Kidney (tissue), 14 donors: ENCODE results near the gene ATG12. TPM values are rescaled to one million over a fixed set of nuclear protein-coding genes. Genes with fewer than 3 reads are reported as not detected.
A peak's percentile ranks its signal among the peaks of the same experiment; 100 is the strongest.

Experiments used
- DNase-seq, 5 donors: peaks; one replicate each; pipeline ENCODE4 v3.0.0-alpha.2; 2013 to 2020
- FAIRE-seq: peaks from 2 replicates; lab custom pipeline; 2012; peaks lifted over from hg19 to GRCh38; lab: Jason Lieb, UNC
- H3K27ac ChIP-seq, 2 donors: one replicate each; pipeline ENCODE4 v1.7.0; 2013; ENCODE audit warnings: low read depth in 2 of 2, low read length in 2 of 2, inconsistent platforms in 1 of 2
- H3K27me3 ChIP-seq: one replicate; pipeline ENCODE4 v1.7.1; 2013; ENCODE audit warnings: low read length, inconsistent platforms; ENCODE audit not compliant: control insufficient read depth, insufficient read depth
- H3K36me3 ChIP-seq, 3 donors: one replicate each; pipeline versions ENCODE4 v1.7.0 to v1.7.1; 2013; ENCODE audit warnings: low read length in 3 of 3, control low read depth in 1 of 3, inconsistent platforms in 1 of 3; ENCODE audit not compliant: insufficient read depth in 3 of 3, control insufficient read depth in 2 of 3
- H3K4me1 ChIP-seq, 3 donors: one replicate each; pipeline versions ENCODE4 v1.7.0 to v1.7.1; 2013; ENCODE audit warnings: low read length in 3 of 3, inconsistent platforms in 1 of 3, low read depth in 1 of 3; ENCODE audit not compliant: control insufficient read depth in 2 of 3, insufficient read depth in 2 of 3
- H3K4me3 ChIP-seq, 3 donors: one replicate each; pipeline versions ENCODE4 v1.7.0 to v1.8.1; 2013; ENCODE audit warnings: low read length in 3 of 3, control low read depth in 1 of 3, inconsistent platforms in 1 of 3
- H3K9ac ChIP-seq, 3 donors: one replicate each; pipeline versions ENCODE4 v1.7.0 to v1.7.1; 2013; ENCODE audit warnings: low read length in 3 of 3, control low read depth in 1 of 3, inconsistent platforms in 1 of 3
- H3K9me3 ChIP-seq, 3 donors: one replicate each; pipeline versions ENCODE4 v1.7.0 to v1.7.1; 2013; ENCODE audit warnings: low read length in 3 of 3, control low read depth in 1 of 3, inconsistent platforms in 1 of 3; ENCODE audit not compliant: control insufficient read depth in 2 of 3, insufficient read depth in 1 of 3
- CTCF ChIP-seq: IDR thresholded peaks from 3 replicates; pipeline ENCODE4 v1.5.1; 2012; ENCODE audit warnings: mild to moderate bottlenecking, moderate library complexity, borderline replicate concordance; ENCODE audit not compliant: insufficient read depth; ENCODE audit errors: extremely low read depth
- intact Hi-C: fragments of 100-400 bp; cut with DNase I; formaldehyde crosslinking; loops from one replicate; pipeline ENCODE4 v1.11.1; 2022
- polyA plus RNA-seq: library from polyadenylated mRNA; stranded (reverse); fragments of 350-450 nt; fragmentation: Illumina TruSeq; extraction: RNeasy Lipid Tissue Mini Kit (QIAGEN cat#74804); gene quantifications from one replicate; pipeline ENCODE4 v1.2.3, GENCODE V29; 2014; ENCODE audit warnings: low read depth, low replicate concordance; ENCODE audit not compliant: insufficient read depth
- total RNA-seq: library from RNA; stranded (reverse); fragmentation: NEBNext Ultra II Directional; extraction: Animal tissue kit (Norgen Biotek cat#: 25700); gene quantifications from one replicate; pipeline ENCODE4 v1.2.1, GENCODE V29; 2021
- donor health status: control.
- donor health status: control.
- donor health status: control.
- donor health status: control.
- donor health status: control.
- donor health status: DM: yes; HTN: yes; CAD: no.
- donor health status: Normal renal cell carcinoma (clear cell type).

Gene ATG12
- total and polyA plus RNA-seq, 2 donors from 2014 or later: 26.3 to 30.1 TPM

- Histone ChIP-seq H3K9me3 (no peaks in the 10 kb centered on the region), H3K27me3 (no peaks in the 10 kb centered on the region), H3K4me1 (peaks cover 0 to 12% (median 0%) of the 10 kb centered on the region in 3 donors), H3K27ac (peak within 1 kb of the TSS in 1 of 2 donors; percentile 47), H3K4me3 (peak within 1 kb of the TSS; percentile 62 to 86 (median 64)), H3K36me3 (no peaks in the 10 kb centered on the region), H3K9ac (peak within 1 kb of the TSS in 1 of 3 donors; percentile 80)
- TF ChIP-seq CTCF: no peak
- FAIRE-seq: no peak
- intact Hi-C loops: no loop called here
- peak; percentile 80 to 87 (median 86) for DNase-seq
Observed at GRCh38 chr5:115816226-115817081, 24.9 kb downstream of the ATG12 start, which contains the start of gene CDO1. Gene CDO1 (minus strand): TSS chr5:115816659. CDS start chr5:115816397, 262 bp downstream.

GRCh38 chr5:115815693-115816225 lies 25.6 kb downstream of the ATG12 start:
- no peak for FAIRE-seq
- no peak overlapping the region for H3K27ac ChIP-seq
- H3K9ac ChIP-seq: peak overlapping the region in 1 of 3 donors; percentile 80

GRCh38 chr5:115815006-115815692 lies 26.2 kb downstream of the ATG12 start:
- peak overlapping the region in 1 of 3 donors; percentile 80 for H3K9ac ChIP-seq
- H3K4me1 ChIP-seq: peaks cover 0 to 12% (median 0%) of the 10 kb centered on the region in 3 donors
- no peaks in the 10 kb centered on the region for H3K36me3 ChIP-seq
- DNase-seq (peak in 3 of 5 donors; percentile 18 to 63 (median 46)), FAIRE-seq (no peak)
- TF ChIP-seq CTCF: no peak
- H3K4me3 ChIP-seq: peak overlapping the region; percentile 3 to 86 (median 62)
- H3K27ac ChIP-seq: no peak overlapping the region
- no peaks in the 10 kb centered on the region for H3K9me3 ChIP-seq
- no peaks in the 10 kb centered on the region for H3K27me3 ChIP-seq
- intact Hi-C loops: no loop called here

More at GRCh38 chr5:115815693-115816225, 25.6 kb downstream of the ATG12 start:
- Histone ChIP-seq H3K27me3 (no peaks in the 10 kb centered on the region), H3K36me3 (no peaks in the 10 kb centered on the region), H3K4me1 (peaks cover 0 to 12% (median 0%) of the 10 kb centered on the region in 3 donors), H3K4me3 (peak overlapping the region; percentile 62 to 86 (median 64)), H3K9me3 (no peaks in the 10 kb centered on the region)
- TF ChIP-seq CTCF: no peak
- intact Hi-C loops: no loop called here
- DNase-seq: peak in 2 of 5 donors; percentile 56 to 58
